Measurements from ENCODE around the gene FBXO22.
"Not testable (repeated sequence)": the region's sequence is repeated elsewhere in the genome, so short reads cannot be mapped to it uniquely, and the experiment has no call there.

Gene FBXO22

DNA sequence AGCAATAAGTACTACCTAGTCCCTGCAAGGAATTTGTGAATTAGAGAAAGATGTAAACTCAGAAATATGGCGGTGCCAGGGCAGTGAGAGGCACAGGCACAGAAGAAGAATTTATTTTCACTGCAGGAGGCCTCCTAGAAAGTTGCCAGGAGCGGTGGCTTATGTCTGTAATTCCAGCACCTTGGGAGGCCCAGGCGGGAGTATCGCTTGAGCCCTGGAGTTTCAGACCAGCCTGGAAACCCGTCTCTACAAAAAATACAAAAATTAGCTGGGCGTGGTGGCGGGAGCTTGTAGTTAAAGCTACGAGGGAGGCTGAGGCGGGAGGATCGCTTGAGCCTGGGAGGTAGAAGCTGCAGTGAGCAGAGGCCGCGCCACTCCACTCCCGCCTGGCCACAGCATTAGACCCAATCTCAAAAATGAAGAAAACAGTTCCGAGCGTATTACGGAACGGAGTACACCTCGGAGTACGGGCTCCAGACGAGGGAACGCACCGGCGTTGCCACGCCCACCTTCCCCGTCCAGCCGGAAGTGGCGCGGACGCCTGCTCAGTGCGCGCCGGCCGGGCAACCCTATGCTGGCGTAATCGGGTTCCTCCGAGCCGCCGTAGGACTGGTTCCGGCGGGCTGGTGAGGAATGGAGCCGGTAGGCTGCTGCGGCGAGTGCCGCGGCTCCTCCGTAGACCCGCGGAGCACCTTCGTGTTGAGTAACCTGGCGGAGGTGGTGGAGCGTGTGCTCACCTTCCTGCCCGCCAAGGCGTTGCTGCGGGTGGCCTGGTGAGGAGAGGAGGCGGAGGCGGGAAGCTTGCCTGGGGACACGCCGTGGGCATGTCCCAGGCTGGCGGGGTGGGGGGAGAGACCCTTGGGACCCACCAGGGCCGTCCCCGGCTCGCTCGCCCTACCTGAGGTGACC, at the start of gene FBXO22:
TSS of gene FBXO22 (plus strand) at position 548 of the 909 bp plus-strand sequence. CDS start at position 634, 86 bp downstream.
- peak; percentile 89 for DNase-seq (ENCODE audit: low read depth)

DNA sequence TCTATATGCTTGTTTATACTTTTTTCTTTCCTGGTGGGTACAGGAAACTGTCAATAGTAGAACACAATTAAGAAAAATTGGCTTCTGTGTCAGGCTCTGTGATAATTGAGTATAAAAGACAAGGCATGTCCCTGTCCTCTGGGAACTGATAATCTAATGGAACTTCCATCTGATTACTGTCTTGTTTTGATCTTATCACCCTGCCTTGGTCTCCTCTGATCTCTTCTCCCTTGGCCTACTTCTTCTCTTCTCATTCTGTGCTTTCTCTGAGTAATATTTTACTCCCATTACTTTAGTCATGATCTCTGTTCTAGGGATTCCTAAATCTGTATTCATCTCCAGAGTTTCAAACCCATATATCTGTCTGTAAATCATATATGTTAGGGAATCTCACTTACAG, 45.8 kb upstream of the FBXO22 start:
- no peak for DNase-seq (ENCODE audit: low read depth)

- no peak for DNase-seq (ENCODE audit: low read depth)
Observed at GRCh38 chr15:75861750-75862402, 41.8 kb upstream of the FBXO22 start.

- DNase-seq (ENCODE audit: low read depth): no peak
Observed at GRCh38 chr15:75862796-75863195, 40.9 kb upstream of the FBXO22 start.

- DNase-seq (ENCODE audit: low read depth): no peak
Observed at GRCh38 chr15:75864213-75865059, 39.2 kb upstream of the FBXO22 start.

- DNase-seq (ENCODE audit: low read depth): not testable (repeated sequence)
Observed at GRCh38 chr15:75866045-75866444, 37.6 kb upstream of the FBXO22 start.

GRCh38 chr15:75866916-75867315, 36.8 kb upstream of the FBXO22 start:
- DNase-seq (ENCODE audit: low read depth): no peak

GRCh38 chr15:75867449-75867848, 36.2 kb upstream of the FBXO22 start:
- no peak for DNase-seq (ENCODE audit: low read depth)

DNA sequence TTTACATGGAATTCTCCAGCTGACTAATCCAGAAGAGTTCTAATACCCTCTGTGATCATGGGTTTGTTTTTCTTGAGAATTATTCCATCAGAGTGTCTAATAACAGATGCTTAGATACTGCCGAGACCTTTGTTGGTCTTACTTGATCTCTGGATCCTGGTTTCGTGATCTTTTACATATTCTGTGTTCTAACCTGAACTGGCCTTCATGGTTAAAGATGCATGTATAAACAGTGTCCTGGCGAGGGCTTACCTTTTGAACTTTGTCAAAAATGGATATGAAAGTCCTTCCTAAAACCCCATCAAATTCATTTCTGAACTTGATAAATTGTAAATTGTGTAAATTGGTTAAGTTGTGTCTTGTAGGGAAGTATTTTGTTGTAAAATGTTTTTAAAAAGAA, 35.7 kb upstream of the FBXO22 start:
- DNase-seq (ENCODE audit: low read depth): no peak

GRCh38 chr15:75869446-75869845, 34.2 kb upstream of the FBXO22 start:
- no peak for DNase-seq (ENCODE audit: low read depth)

DNA sequence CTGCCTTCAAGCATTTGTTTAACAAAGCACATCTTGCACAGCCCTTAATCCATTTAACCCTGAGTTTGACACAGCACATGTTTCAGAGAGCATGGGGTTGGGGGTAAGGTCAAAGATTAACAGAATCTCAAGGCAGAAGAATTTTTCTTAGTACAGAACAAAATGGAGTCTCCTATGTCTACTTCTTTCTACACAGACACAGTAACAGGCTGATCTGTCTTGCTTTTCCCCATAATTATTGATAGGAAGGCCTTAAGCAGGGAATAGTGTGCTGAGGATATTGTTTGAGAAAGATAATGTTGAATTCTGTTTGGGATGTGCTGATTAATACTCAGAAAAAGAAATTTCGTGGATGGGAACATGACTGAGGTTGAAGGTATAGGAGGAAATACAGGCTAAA, 32.1 kb upstream of the FBXO22 start:
- not testable (repeated sequence) for DNase-seq (ENCODE audit: low read depth)

DNA sequence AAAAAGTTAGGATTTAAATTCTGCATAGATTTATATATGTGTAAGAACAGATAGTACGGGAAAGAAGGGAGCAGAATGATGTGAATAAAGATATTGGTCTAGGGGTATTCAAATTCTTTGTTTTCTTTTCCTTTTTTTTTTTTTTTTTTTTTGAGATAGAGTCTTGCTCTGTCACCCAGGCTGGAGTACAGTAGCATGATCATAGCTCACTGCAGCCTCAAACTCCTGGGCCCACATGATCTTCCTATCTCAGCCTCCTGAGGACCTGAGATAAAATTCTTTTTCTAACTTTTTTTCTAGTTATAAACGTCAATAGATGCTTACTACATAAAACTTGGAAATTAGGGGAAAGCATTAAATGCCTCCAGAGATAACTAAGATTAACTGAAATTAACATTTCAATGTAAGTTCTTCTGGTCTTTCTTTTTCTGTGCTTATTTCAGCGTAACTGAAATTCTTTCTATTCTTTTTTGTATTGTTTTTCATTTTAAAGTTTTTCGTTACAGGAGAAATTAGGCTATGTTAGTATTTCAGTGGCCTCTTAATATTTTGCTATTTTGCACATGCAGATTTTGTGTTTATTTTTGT, 31.2 kb upstream of the FBXO22 start:
- DNase-seq (ENCODE audit: low read depth): no peak

- DNase-seq (ENCODE audit: low read depth): peak; percentile 64
Observed at GRCh38 chr15:75884041-75884440, 19.6 kb upstream of the FBXO22 start.

GRCh38 chr15:75887178-75887577, 16.5 kb upstream of the FBXO22 start:
- no peak for DNase-seq (ENCODE audit: low read depth)

GRCh38 chr15:75891895-75892294, 11.8 kb upstream of the FBXO22 start:
- peak; percentile 90 for DNase-seq (ENCODE audit: low read depth)

DNA sequence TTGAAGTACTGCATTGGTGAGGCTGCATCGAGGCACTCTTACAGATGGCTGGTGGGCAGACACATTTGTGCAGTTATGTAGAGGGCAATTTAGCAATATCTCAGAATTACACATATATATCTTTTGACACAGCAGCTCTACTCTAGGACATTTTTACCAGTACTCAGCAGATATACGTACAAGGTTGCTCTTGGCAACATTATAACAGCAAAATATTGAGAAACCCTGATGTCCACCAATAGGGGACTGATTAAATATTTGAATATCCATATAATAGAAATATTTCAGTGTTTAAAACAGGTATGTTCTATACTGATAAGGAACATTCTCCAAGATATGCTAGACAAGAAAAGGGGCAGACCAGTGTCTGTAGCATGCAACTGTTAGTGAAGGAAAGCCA, 7.9 kb upstream of the FBXO22 start:
- no peak for DNase-seq (ENCODE audit: low read depth)

GRCh38 chr15:75900577-75900976, 3.1 kb upstream of the FBXO22 start:
- DNase-seq (ENCODE audit: low read depth): no peak

DNA sequence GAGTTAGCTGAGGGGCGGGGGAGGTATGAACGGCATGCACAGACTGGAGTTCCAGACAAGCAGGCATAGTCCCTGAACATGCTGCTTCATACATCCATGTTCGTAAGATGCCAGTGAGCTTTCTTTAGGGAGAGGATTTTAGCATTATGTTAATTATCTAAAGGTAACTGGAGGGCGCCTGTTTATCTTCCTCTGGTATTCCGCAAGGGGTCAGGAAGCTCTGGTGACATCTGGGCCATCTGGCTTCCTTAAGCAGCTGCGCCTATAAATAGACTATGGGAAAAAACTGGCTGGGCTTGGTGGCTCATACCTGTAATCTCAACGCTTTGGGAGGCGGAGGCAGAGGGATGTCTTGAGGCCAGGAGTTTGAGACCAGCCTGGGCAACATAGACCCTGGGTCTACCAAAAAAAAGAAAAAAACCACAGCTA, 1.5 kb upstream of the FBXO22 start:
- DNase-seq (ENCODE audit: low read depth): peak; percentile 18

GRCh38 chr15:75905231-75905630, 1.6 kb downstream of the FBXO22 start:
- no peak for DNase-seq (ENCODE audit: low read depth)

GRCh38 chr15:75910355-75910754, 6.7 kb downstream of the FBXO22 start:
- DNase-seq (ENCODE audit: low read depth): not testable (repeated sequence)

DNA sequence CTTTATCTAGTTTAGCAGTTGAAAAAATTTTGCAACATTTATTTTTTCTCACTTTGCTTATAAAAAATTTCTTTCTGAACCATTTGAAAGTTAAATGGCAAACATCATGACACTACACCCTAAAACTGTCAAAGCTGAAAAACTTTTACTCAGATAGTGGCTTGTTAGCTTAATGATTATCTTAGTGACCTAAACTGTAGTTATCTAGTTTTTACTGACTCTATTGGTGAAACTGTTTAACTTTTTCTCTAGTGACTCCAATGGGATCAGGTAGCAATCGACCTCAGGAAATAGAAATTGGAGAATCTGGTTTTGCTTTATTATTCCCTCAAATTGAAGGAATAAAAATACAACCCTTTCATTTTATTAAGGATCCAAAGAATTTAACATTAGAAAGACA, 13.3 kb downstream of the FBXO22 start:
- DNase-seq (ENCODE audit: low read depth): no peak

DNA sequence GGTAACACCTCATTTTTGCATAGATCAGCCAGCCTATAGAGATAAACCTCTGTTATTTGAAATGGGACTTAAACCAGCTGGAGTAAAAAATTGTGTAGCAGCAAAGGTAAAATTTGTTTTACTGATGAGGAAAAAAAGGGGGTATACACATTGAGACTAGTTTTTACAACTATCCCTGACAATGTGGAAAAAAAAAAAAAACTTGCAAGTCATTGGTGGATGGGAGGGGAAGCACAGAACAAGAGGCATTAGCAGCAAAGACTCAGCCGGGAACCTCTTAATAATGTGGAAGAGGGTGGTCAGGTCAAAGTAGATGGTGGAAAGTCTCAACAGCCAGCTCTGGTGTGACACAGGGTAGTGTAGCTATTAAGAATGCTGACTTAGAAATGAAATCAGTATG, 14.5 kb downstream of the FBXO22 start:
- no peak for DNase-seq (ENCODE audit: low read depth)
